HepG2 (cell line): ENCODE data around the gene PASD1. TPM values are rescaled to one million over a fixed set of nuclear protein-coding genes. Genes with fewer than 3 reads are reported as not detected.

Source experiments
- CBFB ChIP-seq: sonication (generic); formaldehyde crosslinking; IDR thresholded peaks from 2 replicates; pipeline ENCODE4 v1.4.0; 2020; ENCODE audit warnings: missing genetic modification reagents
- FOXM1 ChIP-seq: sonication (generic); formaldehyde crosslinking; IDR thresholded peaks from 2 replicates; pipeline ENCODE4 v1.5.0; 2020; ENCODE audit warnings: missing genetic modification reagents
- NR2F1 ChIP-seq, 2 experiments: fragments of 450-650 bp in 1 of 2; formaldehyde crosslinking in 1 of 2; IDR thresholded peaks; 2 replicates each; pipeline versions ENCODE4 v1.5.0 to v1.6.1; 2016 to 2020; ENCODE audit warnings: mild to moderate bottlenecking in 1 of 2, missing compliant biosample characterization in 1 of 2, missing genetic modification reagents in 1 of 2, moderate library complexity in 1 of 2
- TBX3 ChIP-seq: fragments of 450-650 bp; IDR thresholded peaks from 2 replicates; pipeline ENCODE4 v1.6.1; 2017; ENCODE audit warnings: antibody characterized with exemption, mild to moderate bottlenecking, inconsistent platforms, borderline replicate concordance
- polyA plus RNA-seq, 8 experiments: library from polyadenylated mRNA; depleted of rRNA in 3 of 8; stranded (reverse) in 7 of 8; unstranded in 1 of 8; fragments of >200 nt; fragmentation: Illumina TruSeq in 4 of 8; extraction: Trizol in 4 of 8; gene quantifications; 2 replicates each; pipeline versions ENCODE4 v1.2.1 to v1.2.3, GENCODE V29; 2011 to 2016; ENCODE audit warnings: low read depth in 4 of 8, missing spikeins in 1 of 8, mixed read lengths in 1 of 8; ENCODE audit not compliant: insufficient read depth in 1 of 8
- total RNA-seq, 5 experiments: library from RNA; depleted of rRNA; stranded (reverse); fragments of >200 nt; fragmentation: Illumina TruSeq; extraction: Trizol; gene quantifications; 2 replicates each; pipeline ENCODE4 v1.2.3, GENCODE V29; 2016; ENCODE audit warnings: low read depth in 1 of 5
- TF ChIP-seq, protein P1 (sequence below): sonication (generic); formaldehyde crosslinking; IDR thresholded peaks from 2 replicates; pipeline ENCODE4 v1.4.0; 2020; ENCODE audit warnings: missing genetic modification reagents, mild to moderate bottlenecking, borderline replicate concordance
- TF ChIP-seq, protein P2 (sequence below): sonication (generic); formaldehyde crosslinking; IDR thresholded peaks from 2 replicates; pipeline ENCODE4 v1.5.0; 2020; ENCODE audit warnings: mild to moderate bottlenecking, missing genetic modification reagents
- TF ChIP-seq, protein P3 (sequence below): sonication (generic); formaldehyde crosslinking; IDR thresholded peaks from 2 replicates; pipeline ENCODE4 v1.5.1; 2020; ENCODE audit warnings: mild to moderate bottlenecking, missing genetic modification reagents, borderline replicate concordance

Gene PASD1
- total and polyA plus RNA-seq, 2 of the 13 experiments (the other 11 are each of a cell fraction or from before 2014, with no cell fraction given): not detected

DNA sequence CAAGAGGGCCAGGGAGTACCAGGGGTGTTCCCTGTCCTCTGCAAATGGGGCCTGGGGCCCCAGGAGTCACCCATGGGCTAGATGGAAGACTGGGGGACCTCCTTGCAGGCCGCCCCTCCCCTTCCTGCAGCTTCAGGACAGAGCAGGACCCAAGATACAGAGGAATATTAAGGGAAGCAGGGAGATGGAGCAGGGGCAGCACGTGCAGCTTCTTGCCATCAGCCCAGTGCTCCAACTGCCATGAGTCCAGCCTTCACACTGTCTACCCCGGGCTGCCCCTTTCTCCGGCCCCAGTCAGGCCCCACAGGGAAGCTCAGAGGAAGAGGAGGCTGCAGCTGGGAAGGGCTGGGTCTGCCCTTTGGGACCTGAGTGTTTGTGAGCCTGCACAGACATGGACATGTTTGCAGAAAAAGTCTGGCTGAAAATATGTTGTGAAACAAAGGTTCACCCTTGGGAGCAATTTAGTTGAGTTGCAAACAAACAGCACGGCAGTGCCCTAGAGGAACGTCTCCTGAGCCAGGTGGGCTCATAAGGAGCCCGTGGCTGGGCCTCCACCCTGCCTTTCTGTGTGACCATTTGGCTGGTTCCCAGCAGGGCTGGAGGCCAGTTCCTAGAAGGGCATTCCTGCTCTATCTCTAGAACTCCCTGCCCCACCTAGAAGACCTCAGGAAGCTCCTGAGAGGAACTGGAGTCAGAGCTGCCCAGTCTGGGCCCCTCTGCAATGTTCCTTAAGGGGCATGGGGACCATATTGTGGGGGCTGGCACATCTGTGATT, 161.3 kb downstream of the PASD1 start (continued):
- TF ChIP-seq, protein P1, sequence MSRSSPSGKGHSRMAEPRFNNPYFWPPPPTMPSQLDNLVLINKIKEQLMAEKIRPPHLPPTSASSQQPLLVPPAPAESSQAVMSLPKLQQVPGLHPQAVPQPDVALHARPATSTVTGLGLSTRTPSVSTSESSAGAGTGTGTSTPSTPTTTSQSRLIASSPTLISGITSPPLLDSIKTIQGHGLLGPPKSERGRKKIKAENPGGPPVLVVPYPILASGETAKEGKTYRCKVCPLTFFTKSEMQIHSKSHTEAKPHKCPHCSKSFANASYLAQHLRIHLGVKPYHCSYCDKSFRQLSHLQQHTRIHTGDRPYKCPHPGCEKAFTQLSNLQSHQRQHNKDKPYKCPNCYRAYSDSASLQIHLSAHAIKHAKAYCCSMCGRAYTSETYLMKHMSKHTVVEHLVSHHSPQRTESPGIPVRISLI (CRISPR knock-in tag): no peak
- no peak for TF ChIP-seq NR2F1 (CRISPR knock-in tag; IDR thresholded peaks at IDR 0.05)
- TF ChIP-seq TBX3: no peak
- no peak for TF ChIP-seq FOXM1 (CRISPR knock-in tag)
- TF ChIP-seq CBFB: no peak
- TF ChIP-seq, protein P2, sequence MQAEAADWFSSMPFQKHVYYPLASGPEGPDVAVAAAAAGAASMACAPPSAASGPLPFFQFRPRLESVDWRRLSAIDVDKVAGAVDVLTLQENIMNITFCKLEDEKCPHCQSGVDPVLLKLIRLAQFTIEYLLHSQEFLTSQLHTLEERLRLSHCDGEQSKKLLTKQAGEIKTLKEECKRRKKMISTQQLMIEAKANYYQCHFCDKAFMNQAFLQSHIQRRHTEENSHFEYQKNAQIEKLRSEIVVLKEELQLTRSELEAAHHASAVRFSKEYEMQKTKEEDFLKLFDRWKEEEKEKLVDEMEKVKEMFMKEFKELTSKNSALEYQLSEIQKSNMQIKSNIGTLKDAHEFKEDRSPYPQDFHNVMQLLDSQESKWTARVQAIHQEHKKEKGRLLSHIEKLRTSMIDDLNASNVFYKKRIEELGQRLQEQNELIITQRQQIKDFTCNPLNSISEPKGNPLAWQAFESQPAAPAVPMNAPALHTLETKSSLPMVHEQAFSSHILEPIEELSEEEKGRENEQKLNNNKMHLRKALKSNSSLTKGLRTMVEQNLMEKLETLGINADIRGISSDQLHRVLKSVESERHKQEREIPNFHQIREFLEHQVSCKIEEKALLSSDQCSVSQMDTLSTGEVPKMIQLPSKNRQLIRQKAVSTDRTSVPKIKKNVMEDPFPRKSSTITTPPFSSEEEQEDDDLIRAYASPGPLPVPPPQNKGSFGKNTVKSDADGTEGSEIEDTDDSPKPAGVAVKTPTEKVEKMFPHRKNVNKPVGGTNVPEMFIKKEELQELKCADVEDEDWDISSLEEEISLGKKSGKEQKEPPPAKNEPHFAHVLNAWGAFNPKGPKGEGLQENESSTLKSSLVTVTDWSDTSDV (CRISPR knock-in tag): no peak
- TF ChIP-seq, protein P3, sequence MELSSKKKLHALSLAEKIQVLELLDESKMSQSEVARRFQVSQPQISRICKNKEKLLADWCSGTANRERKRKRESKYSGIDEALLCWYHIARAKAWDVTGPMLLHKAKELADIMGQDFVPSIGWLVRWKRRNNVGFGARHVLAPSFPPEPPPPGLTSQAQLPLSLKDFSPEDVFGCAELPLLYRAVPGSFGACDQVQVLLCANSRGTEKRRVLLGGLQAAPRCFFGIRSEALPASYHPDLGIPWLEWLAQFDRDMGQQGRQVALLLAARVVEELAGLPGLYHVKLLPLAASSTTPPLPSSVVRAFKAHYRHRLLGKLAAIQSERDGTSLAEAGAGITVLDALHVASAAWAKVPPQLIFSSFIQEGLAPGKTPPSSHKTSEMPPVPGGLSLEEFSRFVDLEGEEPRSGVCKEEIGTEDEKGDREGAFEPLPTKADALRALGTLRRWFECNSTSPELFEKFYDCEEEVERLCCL (CRISPR knock-in tag): no peak
